Smooth muscle cell (in vitro differentiated cells): ENCODE data around the gene DNAJC6. TPM values are rescaled to one million over a fixed set of nuclear protein-coding genes. Genes with fewer than 3 reads are reported as not detected.

Experiments
- DNase-seq: peaks from one replicate; lab custom pipeline; 2025; ENCODE audit not compliant: unreplicated experiment; lab: John Stamatoyannopoulos, UW
- H2AFZ ChIP-seq: fragments of 200-600 bp; sonication (generic); 2 replicates; pipeline ENCODE4 v1.6.0; 2016; ENCODE audit warnings: antibody characterized with exemption, low read depth, mild to moderate bottlenecking
- H3F3A ChIP-seq: fragments of 200-600 bp; sonication (generic); 2 replicates; pipeline ENCODE4 v1.6.0; 2017; ENCODE audit warnings: antibody characterized with exemption, low read depth
- H3K27ac ChIP-seq: fragments of 200-600 bp; sonication (generic); 2 replicates; pipeline ENCODE4 v1.5.1; 2016; ENCODE audit warnings: low read depth, mild to moderate bottlenecking
- H3K27me3 ChIP-seq: fragments of 200-600 bp; sonication (generic); 2 replicates; pipeline ENCODE4 v1.6.1; 2016; ENCODE audit warnings: low read depth, mild to moderate bottlenecking
- H3K36me3 ChIP-seq: fragments of 200-600 bp; sonication (generic); 2 replicates; pipeline ENCODE4 v1.5.1; 2016; ENCODE audit warnings: low read depth
- H3K4me1 ChIP-seq: fragments of 200-600 bp; sonication (generic); 2 replicates; pipeline ENCODE4 v1.5.1; 2016; ENCODE audit warnings: low read depth
- H3K4me2 ChIP-seq: fragments of 200-600 bp; sonication (generic); 2 replicates; pipeline ENCODE4 v1.6.0; 2016; ENCODE audit warnings: mild to moderate bottlenecking
- H3K4me3 ChIP-seq: fragments of 200-600 bp; sonication (generic); 2 replicates; pipeline ENCODE4 v1.5.1; 2016; ENCODE audit warnings: mild to moderate bottlenecking
- H3K79me2 ChIP-seq: fragments of 200-600 bp; sonication (generic); 2 replicates; pipeline ENCODE4 v1.6.0; 2016; ENCODE audit warnings: low read depth, mild to moderate bottlenecking
- H3K9ac ChIP-seq: fragments of 200-600 bp; sonication (generic); 2 replicates; pipeline ENCODE4 v1.6.0; 2016; ENCODE audit warnings: low read depth
- H3K9me3 ChIP-seq: fragments of 200-600 bp; sonication (generic); replicated peaks from 2 replicates; pipeline ENCODE4 v1.5.1; 2016; ENCODE audit warnings: low read depth
- H4K20me1 ChIP-seq: fragments of 200-600 bp; sonication (generic); 2 replicates; pipeline ENCODE4 v1.6.0; 2016; ENCODE audit warnings: low read depth
- CTCF ChIP-seq: fragments of 200-600 bp; sonication (generic); IDR thresholded peaks from 2 replicates; pipeline ENCODE4 v1.5.1; 2017; ENCODE audit warnings: borderline replicate concordance, mild to moderate bottlenecking, antibody characterized with exemption; ENCODE audit not compliant: insufficient read depth, poor library complexity, severe bottlenecking
- WGBS: methylation state at CpG from one replicate; pipeline ENCODE4 v1.1.7; 2016; ENCODE audit warnings: low lambda C conversion rate; 5-methylcytosine and 5-hydroxymethylcytosine counted together
- polyA plus RNA-seq: library from polyadenylated mRNA; unstranded; fragments of >200 nt; fragmentation: Nextera tagmentation; extraction: Ambion mirVana; gene quantifications from 2 replicates; pipeline ENCODE4 v1.2.1, GENCODE V29; 2016
- total RNA-seq: library from RNA; depleted of rRNA; stranded (reverse); fragments of >200 nt; gene quantifications from 2 replicates; pipeline ENCODE4 v1.2.3, GENCODE V29; 2014

DNAJC6 gene
- total and polyA plus RNA-seq, 2 experiments from 2014 or later = 0.70 to 7.8 TPM

GRCh38 chr1:65316233-65316632, 6.9 kb downstream of the DNAJC6 start:
- DNase-seq = no peak
- no peaks in the 10 kb centered on the region for H3K27me3 ChIP-seq
- H2AFZ ChIP-seq = no peak overlapping the region
- no peak overlapping the region for H3K9ac ChIP-seq
- H3K9me3 ChIP-seq = no peaks in the 10 kb centered on the region
- H3K4me3 ChIP-seq = no peak overlapping the region
- no peaks in the 10 kb centered on the region for H3K36me3 ChIP-seq
- H3K4me2 ChIP-seq = no peak overlapping the region
- 83% methylated on average over 2 of the region's 2 CpGs for WGBS
- TF ChIP-seq CTCF = no peak
- no peaks in the 10 kb centered on the region for H3K79me2 ChIP-seq
- H4K20me1 ChIP-seq = peaks cover 6% of the 10 kb centered on the region
- H3K27ac ChIP-seq = no peak overlapping the region
- no peaks in the 10 kb centered on the region for H3K4me1 ChIP-seq
- H3F3A ChIP-seq = no peaks in the 10 kb centered on the region

GRCh38 chr1:65317866-65318653, 8.7 kb downstream of the DNAJC6 start:
- no peaks in the 10 kb centered on the region for H3K79me2 ChIP-seq
- H3K9ac ChIP-seq = no peak overlapping the region
- H3K4me1 ChIP-seq = no peaks in the 10 kb centered on the region
- no peaks in the 10 kb centered on the region for H3K36me3 ChIP-seq
- 86% methylated on average over 5 of the region's 5 CpGs for WGBS
- peaks cover 6% of the 10 kb centered on the region for H4K20me1 ChIP-seq
- H3K4me2 ChIP-seq = no peak overlapping the region
- H2AFZ ChIP-seq = no peak overlapping the region
- H3K4me3 ChIP-seq = no peak overlapping the region
- no peak for DNase-seq
- no peaks in the 10 kb centered on the region for H3K27me3 ChIP-seq
- no peaks in the 10 kb centered on the region for H3K9me3 ChIP-seq
- H3F3A ChIP-seq = no peaks in the 10 kb centered on the region
- H3K27ac ChIP-seq = no peak overlapping the region
- no peak for TF ChIP-seq CTCF

GRCh38 chr1:65319141-65319540, 9.8 kb downstream of the DNAJC6 start:
- 99% methylated on average over 3 of the region's 3 CpGs for WGBS
- no peaks in the 10 kb centered on the region for H3K79me2 ChIP-seq
- no peak for DNase-seq
- H3K36me3 ChIP-seq = no peaks in the 10 kb centered on the region
- H3K4me1 ChIP-seq = no peaks in the 10 kb centered on the region
- H3K27me3 ChIP-seq = no peaks in the 10 kb centered on the region
- peaks cover 6% of the 10 kb centered on the region for H4K20me1 ChIP-seq
- no peak overlapping the region for H3K4me2 ChIP-seq
- H3K4me3 ChIP-seq = no peak overlapping the region
- no peak for TF ChIP-seq CTCF
- no peaks in the 10 kb centered on the region for H3F3A ChIP-seq
- no peak overlapping the region for H3K9ac ChIP-seq
- H3K9me3 ChIP-seq = no peaks in the 10 kb centered on the region
- no peak overlapping the region for H3K27ac ChIP-seq
- H2AFZ ChIP-seq = no peak overlapping the region

- Histone ChIP-seq H3K4me2 (no peak overlapping the region), H3K9me3 (no peaks in the 10 kb centered on the region), H3K4me3 (no peak overlapping the region), H4K20me1 (peaks cover 6% of the 10 kb centered on the region), H3K4me1 (no peaks in the 10 kb centered on the region), H2AFZ (no peak overlapping the region), H3K9ac (no peak overlapping the region), H3K27ac (no peak overlapping the region), H3F3A (no peaks in the 10 kb centered on the region), H3K27me3 (no peaks in the 10 kb centered on the region), H3K36me3 (no peaks in the 10 kb centered on the region), H3K79me2 (no peaks in the 10 kb centered on the region)
- WGBS = 86% methylated on average over 1 of the region's 1 CpG
- DNase-seq = no peak
- TF ChIP-seq CTCF = no peak
Observed at GRCh38 chr1:65319754-65320153, 10.4 kb downstream of the DNAJC6 start.
